ENCODE measurements around the gene HSPA12B.

DNA sequence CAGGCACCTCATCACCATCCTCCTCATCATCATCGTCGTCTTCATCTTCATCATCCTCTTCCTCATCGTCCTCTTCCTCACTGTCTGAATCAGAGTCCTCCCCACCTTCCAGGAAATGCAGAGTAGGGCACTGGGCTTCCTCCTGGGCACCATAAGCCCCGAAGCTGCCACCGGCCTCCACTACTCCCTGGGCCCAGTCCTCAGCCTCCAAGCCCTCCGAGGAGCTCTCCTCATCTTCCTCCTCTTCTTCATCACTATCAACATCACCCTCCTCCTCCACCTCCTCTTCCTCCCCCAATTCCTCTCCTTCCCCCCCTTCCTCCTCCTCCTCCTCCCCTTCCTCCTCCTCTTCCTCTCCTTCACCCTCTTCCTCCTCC is 52.4 kb downstream of the HSPA12B start:
- TF ChIP-seq, protein P1, sequence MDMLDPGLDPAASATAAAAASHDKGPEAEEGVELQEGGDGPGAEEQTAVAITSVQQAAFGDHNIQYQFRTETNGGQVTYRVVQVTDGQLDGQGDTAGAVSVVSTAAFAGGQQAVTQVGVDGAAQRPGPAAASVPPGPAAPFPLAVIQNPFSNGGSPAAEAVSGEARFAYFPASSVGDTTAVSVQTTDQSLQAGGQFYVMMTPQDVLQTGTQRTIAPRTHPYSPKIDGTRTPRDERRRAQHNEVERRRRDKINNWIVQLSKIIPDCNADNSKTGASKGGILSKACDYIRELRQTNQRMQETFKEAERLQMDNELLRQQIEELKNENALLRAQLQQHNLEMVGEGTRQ (IDR thresholded peaks at IDR 0.05; ENCODE audit: low read length), result no peak
- TF ChIP-seq RXRA (IDR thresholded peaks at IDR 0.05; ENCODE audit: insufficient read depth, low read depth, low read length), result no peak

All from H1 (cell line).